ENCODE measurements around the gene PKD1L1.

PKD1L1 gene

DNA sequence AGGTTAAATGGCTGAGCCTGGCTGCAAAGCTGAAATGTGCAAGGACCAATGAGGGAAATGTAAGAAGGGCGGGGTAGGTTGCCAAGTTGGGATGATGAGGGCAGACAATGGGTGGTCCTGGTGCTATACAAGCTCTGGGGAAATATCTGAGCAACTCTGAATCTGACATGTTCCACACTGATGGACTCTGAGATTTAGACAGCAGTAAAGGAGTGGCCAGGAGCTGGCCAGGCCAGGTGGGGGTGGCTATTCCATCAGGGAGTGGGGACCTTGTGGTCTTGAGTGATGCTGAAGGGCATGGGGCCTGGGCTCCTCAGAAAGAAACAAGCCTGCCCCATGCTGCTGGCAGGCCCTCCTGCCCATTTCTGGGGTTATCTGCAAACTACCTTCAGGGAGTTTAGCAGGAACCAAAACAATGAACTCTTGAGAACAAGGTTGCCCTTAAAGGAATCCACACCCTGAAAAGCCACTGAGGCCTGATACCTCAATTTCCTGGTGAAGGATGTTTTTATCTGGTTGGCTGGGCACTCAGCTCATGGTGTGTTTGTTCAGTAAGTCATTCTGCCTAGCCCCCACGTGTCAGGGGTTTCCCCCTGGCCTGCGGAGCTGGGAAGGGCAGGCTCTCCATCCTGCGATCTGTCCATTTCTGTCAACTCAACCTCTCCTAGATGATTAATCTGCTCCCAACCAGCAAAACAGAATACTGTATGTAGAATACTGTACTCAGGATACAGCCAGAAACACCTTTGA, 223.1 kb downstream of the PKD1L1 start:
- no peak for ATAC-seq
